Measurements from ENCODE around the gene OVCA2. TPM values are rescaled to one million over a fixed set of nuclear protein-coding genes. Genes with fewer than 3 reads are reported as not detected.

OVCA2 gene
- total RNA-seq, 1 experiment from 2014 or later = 24.6 TPM

DNA sequence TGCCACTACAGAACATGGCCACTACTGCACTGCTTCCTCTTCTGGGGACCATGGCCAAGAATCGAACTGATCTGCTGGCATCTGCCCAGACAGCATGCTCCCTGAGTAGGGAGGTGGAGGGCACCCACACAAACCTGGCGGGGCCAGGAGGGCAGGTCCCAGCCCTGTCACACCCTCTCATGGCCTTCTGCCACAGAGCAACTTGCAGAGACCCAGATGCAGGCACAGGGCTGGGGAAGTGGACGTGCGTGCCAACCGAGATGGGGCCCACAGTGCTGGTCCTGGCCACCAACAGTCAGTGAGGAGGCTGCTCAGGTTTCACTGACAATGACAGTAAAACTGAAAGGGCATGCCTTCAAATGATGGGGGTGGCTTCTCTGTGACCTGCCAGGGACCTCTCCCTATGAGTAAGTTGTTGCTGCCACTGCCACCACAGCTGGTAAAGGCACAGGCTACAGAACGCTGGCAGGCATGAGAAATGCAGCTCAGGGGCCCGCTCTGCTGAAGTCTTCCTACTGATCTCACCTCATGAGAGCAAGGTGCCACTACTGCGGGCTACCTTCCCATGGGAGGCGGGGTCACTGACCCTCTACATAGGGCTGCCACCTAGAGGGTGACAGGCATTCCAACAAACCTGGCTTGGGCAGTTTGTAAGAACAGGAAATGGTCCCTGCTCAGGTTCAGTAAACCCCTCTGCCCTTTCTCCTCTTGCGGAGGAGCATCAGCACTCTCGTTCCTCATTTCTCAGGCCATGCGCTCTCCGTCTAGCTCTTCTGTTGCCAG lies 28.6 kb downstream of the OVCA2 start:
- Histone ChIP-seq H3K23ac (ENCODE audit: insufficient read length, low read depth, low read length) (no peak overlapping the region), H2AFZ (ENCODE audit: low read length) (no peak overlapping the region), H2BK12ac (ENCODE audit: insufficient read length, low read depth, low read length) (no peak overlapping the region), H3K79me1 (ENCODE audit: insufficient read depth, low read depth, low read length, poor library complexity, severe bottlenecking) (no peaks in the 10 kb centered on the region), H4K8ac (replicated peaks; ENCODE audit: insufficient read length, low read depth, low read length) (no peak overlapping the region), H3K56ac (ENCODE audit: insufficient read length, low read depth, low read length) (no peak overlapping the region), H2AK5ac (ENCODE audit: insufficient read length, low read length) (no peak overlapping the region), H3K27me3 (ENCODE audit: insufficient read depth, low read length) (no peaks in the 10 kb centered on the region), H3K14ac (ENCODE audit: insufficient read depth, low read length) (no peak overlapping the region), H2BK20ac (ENCODE audit: low read depth, low read length, poor library complexity, severe bottlenecking) (no peak overlapping the region), H3K9ac (ENCODE audit: extremely low read depth, insufficient read length, low read length) (no peak overlapping the region), H3T11ph (ENCODE audit: low read length) (no peak overlapping the region), H2BK5ac (ENCODE audit: insufficient read length, low read length) (no peak overlapping the region), H4K5ac (ENCODE audit: insufficient read length, low read depth, low read length) (no peak overlapping the region), H3K4me2 (ENCODE audit: insufficient read depth, insufficient read length, low read length) (no peak overlapping the region), H3K27ac (ENCODE audit: insufficient read length, low read depth, low read length) (no peak overlapping the region), H2BK120ac (ENCODE audit: low read depth, low read length, poor library complexity, severe bottlenecking) (no peak overlapping the region), H3K4ac (ENCODE audit: low read depth, low read length) (no peak overlapping the region), H4K20me1 (ENCODE audit: control insufficient read depth, insufficient read depth, insufficient read length) (peaks cover 2% of the 10 kb centered on the region), H3K79me2 (ENCODE audit: insufficient read depth, low read length) (no peaks in the 10 kb centered on the region), H3K23me2 (ENCODE audit: insufficient read length, low read depth, low read length, poor library complexity, severe bottlenecking) (no peaks in the 10 kb centered on the region), H3K9me3 (ENCODE audit: control insufficient read depth, low read depth, low read length) (no peaks in the 10 kb centered on the region), H4K91ac (ENCODE audit: insufficient read length, low read depth, low read length) (no peak overlapping the region), H2BK15ac (ENCODE audit: low read depth, low read length) (no peak overlapping the region), H3K4me1 (ENCODE audit: insufficient read depth, low read length) (no peaks in the 10 kb centered on the region), H3K18ac (ENCODE audit: insufficient read length, low read depth, low read length) (no peak overlapping the region)
- no peaks in the 10 kb centered on the region for H3K9me3 Mint-ChIP-seq
- H3K27me3 Mint-ChIP-seq (ENCODE audit: low read depth) = no peaks in the 10 kb centered on the region
- peaks cover 28 to 29% of the 10 kb centered on the region in 2 experiments for H3K4me1 Mint-ChIP-seq
- H3K36me3 Mint-ChIP-seq (ENCODE audit: insufficient read depth in 1 of 3, low read depth in 3 of 3) = peaks cover 3 to 31% (median 11%) of the 10 kb centered on the region in 3 experiments; a peak in 6 of 7 replicates
- TF ChIP-seq CTCF (conservative IDR thresholded peaks at IDR 0.05) = peak; percentile 51
- peak overlapping the region in 2 of 3 experiments; percentile 24 to 50; a peak in 2 of 7 replicates for H3K27ac Mint-ChIP-seq
- DNase-seq = peak; percentile 86
- H3K4me3 Mint-ChIP-seq = no peak overlapping the region
- no CpG with 5 or more reads among the region's 13 CpGs for WGBS (ENCODE audit: extremely low coverage, insufficient read length, low lambda C conversion rate)

All from H9 (cell line).